Endometrial microvascular endothelial cells (primary cell): ENCODE measurements around the gene SH3BGRL2. TPM values are rescaled to one million over a fixed set of nuclear protein-coding genes. Genes with fewer than 3 reads are reported as not detected.
"Not testable (repeated sequence)": the region's sequence is repeated elsewhere in the genome, so short reads cannot be mapped to it uniquely, and the experiment has no call there.

Experiments used
- in situ Hi-C: cut with HindIII; loops from 2 replicates; pipeline ENCODE4 v1.10.0; 2017; ENCODE audit warnings: low sequenced_read_pairs, low pct_unique_long_range_greater_than_20kb; ENCODE audit errors: inconsistent ontology term
- total RNA-seq: library from RNA; depleted of rRNA; stranded (reverse); fragments of >200 nt; gene quantifications from one replicate; pipeline ENCODE4 v1.2.3, GENCODE V29; 2015; ENCODE audit errors: inconsistent ontology term

Gene SH3BGRL2
- total RNA-seq, 1 donor from 2014 or later = 19.6 TPM

GRCh38 chr6:79640146-79641111 lies 9.3 kb downstream of the SH3BGRL2 start:
- in situ Hi-C loops = no loop called here

- in situ Hi-C loops = no loop called here
These were observed 14.9 kb downstream of the SH3BGRL2 start for GRCh38 chr6:79646006-79646405.

- in situ Hi-C loops = no loop called here
These were observed 15.4 kb downstream of the SH3BGRL2 start for GRCh38 chr6:79646561-79646960.

DNA sequence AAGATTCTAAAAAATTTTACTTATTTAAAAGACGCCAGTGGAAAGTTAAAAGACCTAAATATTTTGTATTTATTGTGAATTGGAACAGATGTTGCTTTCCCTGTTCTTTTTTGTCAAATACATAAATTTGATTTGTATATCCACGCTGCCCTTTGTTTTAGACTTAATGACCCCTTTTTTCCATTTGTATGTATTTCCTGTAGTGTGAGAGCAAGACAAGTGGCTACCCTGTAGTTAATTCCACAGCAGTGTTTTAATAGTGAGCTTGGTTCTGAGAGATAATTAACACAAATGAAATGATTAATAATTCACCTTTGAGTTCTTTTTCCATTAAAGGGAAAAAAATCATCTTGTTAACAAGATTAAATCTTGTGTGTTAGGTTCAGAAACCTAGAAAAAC lies 16.6 kb downstream of the SH3BGRL2 start:
- in situ Hi-C loops = no loop called here

DNA sequence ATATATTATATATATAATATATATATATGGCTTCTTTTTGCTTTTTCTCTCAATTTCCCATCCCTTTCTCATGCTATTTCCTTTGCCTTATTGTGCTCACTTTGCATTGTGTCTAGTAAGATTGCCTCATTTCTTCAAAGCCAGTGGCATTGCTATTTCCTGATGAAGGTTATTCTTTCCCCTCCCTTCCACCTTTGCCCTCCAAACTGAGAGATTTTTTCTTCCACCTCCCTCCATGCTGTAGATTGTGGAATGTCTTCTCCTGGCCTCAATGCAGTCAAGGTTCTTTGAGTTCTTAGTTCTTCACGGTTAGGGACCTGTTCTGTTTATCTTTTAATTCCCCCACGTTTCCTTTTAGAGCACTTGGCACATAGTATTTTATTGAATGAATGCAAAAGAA lies 17.2 kb downstream of the SH3BGRL2 start:
- in situ Hi-C loops = no loop called here

DNA sequence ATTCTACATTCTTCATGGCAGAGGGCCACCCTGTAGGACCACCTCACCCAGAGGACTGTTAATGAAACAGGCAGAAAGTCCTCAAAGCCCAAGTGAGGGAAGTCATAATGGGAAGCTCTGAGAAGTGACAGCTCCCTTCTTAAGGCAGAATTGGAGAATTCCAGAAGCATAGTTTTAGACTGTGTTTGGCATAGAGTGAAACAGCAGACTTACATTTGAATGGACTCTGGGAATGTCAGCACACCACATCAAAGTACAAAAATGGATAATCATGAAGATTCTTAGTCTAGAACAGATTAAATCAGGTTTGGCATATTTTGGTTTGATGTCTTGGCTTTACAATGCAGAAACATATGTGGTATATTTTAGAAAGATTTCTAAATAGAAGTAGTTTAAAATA lies 17.9 kb downstream of the SH3BGRL2 start:
- in situ Hi-C loops = no loop called here

DNA sequence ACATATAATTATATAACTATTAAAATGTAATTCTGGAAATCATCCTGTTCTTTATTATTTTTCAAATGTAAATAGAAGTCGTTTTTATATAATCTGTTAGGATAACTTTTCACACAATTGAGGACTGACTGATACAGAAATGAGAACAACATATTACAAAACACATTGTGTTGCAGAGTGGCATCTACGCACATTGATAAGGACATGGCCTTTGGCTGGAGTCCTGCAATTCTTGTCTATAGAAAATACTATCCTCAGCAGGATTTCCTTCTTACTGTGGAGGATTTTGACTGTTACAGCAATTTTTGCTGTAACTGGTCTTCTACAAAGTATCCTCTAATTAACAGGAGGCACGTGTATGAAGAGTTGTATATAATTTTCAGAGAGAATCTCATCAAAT lies 19.8 kb downstream of the SH3BGRL2 start:
- in situ Hi-C loops = no loop called here

- in situ Hi-C loops = no loop called here
These were observed 25.0 kb downstream of the SH3BGRL2 start for GRCh38 chr6:79656134-79656533.

DNA sequence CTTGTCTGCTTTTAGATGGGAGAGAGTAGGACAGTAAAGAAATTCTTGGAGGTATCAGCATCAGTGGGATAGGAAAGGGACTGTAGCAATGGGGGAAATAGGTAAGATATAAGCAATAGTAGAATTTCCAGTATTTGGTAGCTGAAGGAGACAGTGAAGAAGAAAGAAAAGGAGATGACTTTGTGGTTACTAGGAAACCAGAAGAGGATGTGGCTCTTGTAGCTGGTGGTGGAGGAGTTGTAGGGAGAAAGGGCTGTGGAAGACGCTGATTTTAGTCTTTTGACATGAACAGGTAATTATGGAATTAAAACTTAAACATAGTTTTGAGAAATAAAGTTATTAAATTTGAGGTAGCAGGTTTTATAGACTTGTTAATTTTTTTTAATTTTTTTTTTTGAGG lies 26.1 kb downstream of the SH3BGRL2 start:
- in situ Hi-C loops = no loop called here

DNA sequence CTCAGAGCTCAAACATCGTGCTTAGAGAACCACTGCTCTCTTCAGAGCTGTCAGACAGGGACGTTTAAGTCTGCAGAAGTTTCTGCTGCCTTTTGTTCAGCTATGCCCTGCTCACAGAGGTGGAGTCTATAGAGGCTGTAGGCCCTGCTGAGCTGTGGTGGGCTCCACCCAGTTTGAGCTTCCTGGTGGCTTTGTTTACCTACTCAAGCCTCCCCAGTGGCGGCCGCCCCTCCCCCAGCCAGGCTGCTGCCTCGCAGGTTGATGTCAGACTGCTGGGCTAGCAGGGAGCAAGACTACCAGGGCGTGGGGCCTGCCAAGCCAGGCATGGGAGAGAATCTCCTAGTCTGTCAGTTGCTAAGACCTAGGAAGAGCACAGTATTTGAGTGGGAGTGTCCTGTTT lies 32.5 kb downstream of the SH3BGRL2 start:
- in situ Hi-C loops = not testable (repeated sequence)

DNA sequence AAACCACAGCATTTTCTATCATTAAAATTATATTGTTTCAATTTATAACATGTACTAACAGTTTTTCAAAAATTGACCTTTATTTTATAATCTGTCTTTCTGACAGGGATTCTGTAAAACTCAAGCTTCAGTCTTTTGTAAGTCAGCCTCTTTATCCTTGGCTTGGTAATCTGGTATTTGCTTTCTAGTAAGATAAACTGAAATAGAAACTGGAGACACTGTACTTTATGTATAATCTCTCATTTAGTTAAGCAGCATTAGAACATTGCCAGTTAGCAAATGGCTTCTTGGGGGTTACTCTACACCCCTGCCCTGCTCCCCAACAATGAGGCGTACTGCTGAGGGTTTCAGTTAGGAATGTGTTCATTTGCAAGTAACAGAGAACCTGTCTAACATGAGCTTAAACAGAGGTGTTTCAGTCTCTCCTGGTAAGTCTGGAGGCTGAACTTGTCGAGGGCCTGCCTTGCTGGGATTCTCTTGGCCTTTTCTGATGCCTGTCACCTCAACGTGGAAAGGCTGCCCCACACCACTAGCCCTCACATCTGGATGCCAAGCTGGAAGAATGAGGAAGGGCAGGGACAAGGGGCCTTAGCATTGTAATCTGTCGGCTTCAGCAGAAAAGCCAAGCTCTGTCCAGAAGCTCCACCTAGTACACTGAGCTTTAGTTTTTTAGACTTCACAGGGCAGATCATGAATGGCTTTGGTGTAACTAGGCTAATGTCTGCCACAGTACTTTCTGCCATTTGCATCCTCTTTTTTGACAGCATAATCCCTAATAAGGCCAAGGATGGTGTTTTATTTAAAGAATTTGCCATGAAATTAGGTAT lies 34.8 kb downstream of the SH3BGRL2 start:
- in situ Hi-C loops = no loop called here

DNA sequence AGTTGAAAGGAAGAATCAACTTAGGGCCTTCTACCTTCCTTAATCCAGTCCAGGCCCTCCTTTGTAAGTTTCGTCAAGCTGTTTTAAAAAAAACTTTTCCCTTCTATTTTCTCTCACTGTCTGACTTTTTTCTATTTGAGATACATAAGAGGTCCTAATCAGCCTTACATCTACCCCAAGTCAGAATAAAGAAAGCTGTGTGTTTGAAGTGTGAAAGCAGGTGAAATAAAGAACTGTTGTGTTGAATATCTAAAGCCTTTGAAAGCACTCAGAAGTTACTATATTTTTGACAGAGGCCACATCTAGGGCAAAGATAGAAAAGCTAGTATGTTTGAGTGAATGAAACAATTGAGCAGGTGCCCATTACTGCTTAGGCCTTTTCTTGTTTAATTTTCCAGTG lies 35.5 kb downstream of the SH3BGRL2 start:
- in situ Hi-C loops = no loop called here

DNA sequence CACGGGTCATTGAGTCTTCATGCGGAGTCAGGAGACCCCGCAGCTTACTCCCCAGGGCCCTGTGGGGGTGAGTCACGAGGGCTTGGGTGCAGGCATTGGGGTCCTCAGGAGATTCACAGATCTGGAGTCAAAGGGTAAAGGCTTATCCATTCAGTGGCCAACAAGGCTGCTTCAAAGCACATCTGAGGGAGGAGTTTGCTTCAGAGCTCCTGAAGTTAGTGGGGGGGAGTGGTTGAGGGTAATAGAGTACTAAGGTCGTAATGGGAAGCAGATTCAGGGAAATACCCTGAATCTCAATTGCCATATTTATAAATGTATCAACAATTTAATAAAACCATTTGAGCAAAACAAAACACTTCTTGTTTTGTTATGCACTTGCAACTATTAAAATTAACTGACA lies 37.3 kb downstream of the SH3BGRL2 start:
- in situ Hi-C loops = no loop called here

DNA sequence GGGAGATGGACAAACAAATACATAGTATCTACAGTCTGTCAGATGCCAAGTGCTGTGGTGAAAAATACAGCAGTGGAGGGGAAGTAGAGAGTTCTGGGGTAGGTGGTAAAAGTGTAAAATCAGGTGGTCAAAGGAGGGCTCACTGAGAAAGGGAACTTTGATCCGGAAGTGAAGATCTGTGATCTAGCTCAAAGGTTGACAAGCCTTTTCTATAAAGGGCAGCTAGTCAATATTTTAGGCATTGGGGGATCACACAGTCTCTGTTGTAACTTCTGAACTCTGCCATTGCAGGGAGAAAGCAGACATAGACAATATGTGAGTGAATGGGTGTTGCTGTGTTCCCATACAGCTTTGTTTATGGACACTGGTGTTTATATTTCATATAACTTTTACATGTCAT lies 38.6 kb downstream of the SH3BGRL2 start:
- in situ Hi-C loops = no loop called here

DNA sequence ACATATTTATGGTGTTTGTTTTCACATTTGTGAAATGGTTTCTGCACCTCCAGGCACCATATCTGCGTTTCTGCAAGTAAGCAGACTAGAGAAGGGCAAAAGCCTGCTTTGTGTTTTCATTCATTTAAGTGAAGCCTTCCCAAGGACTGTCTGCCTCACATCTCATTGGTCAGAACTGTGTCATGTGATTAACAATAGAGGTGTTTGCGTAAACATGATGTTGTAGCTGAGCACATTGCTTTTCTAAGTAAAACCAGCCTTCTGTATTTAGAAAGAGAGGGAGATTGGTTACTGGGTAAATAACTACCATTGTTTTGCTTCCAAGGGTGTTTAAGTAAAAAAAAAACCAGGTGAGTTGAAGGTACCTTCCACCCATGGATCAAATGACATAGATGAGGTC lies 39.7 kb downstream of the SH3BGRL2 start:
- in situ Hi-C loops = no loop called here

- in situ Hi-C loops = no loop called here
These were observed 40.6 kb downstream of the SH3BGRL2 start for GRCh38 chr6:79671600-79672266.

DNA sequence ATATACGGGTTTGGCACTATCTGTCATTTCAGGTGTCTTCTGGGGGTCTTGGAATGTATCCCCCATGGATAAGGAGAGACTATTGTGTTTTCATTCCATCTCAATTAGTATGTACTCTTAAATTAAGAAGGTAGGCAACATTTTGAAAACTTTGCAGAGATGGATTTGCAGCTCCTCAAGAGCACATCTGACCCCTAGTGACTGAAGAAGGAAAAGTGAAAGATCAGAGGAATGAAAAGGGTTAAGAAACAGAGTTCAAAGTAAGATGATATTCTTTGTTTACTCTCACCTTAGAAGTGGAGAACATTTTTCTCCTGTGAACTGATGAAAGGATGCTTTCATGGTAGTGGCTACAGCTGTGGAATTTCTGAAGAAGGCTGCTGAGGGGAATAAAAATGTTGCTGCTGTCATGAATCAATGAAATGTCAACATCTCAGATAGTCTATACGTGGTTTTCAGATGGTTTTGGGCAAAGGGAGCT lies 41.5 kb downstream of the SH3BGRL2 start:
- in situ Hi-C loops = no loop called here

DNA sequence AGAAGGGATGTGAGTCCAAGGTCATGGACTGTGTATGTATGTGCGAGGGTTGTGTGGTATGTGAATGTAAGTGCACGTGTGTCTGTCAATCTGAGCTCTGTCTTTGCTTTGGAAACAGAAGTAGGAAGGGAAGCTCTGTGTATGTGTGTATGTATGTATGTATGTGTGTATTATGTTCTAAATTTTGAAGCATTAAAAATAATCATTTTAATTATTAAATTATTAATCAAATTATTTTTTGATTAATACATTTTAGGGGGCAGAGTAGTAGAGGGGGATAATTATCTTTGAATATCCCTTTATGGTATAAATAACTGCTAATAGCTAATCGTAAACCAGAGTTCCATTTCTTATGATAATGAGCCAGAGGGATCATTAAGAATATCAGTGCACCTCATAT lies 42.8 kb downstream of the SH3BGRL2 start:
- in situ Hi-C loops = no loop called here
